Measurements from ENCODE around the gene SPRTN.

The SPRTN gene

GRCh38 chr1:231338270-231339128, at the start of gene SPRTN:
SPRTN (plus strand) TSS chr1:231338293; CDS start chr1:231338384, 91 bp downstream.
- no peak for DNase-seq (ENCODE audit: low read depth in 2 of 2)

- no peak for DNase-seq (ENCODE audit: low read depth in 2 of 2)
Observed at GRCh38 chr1:231295938-231296337, 42.2 kb upstream of the SPRTN start.

- no peak for DNase-seq (ENCODE audit: low read depth in 2 of 2)
Observed at GRCh38 chr1:231301990-231302389, 36.1 kb upstream of the SPRTN start.

GRCh38 chr1:231310391-231310934, 27.6 kb upstream of the SPRTN start:
- DNase-seq (ENCODE audit: low read depth in 2 of 2): no peak

- DNase-seq (ENCODE audit: low read depth in 2 of 2): no peak
Observed at GRCh38 chr1:231311720-231312431, 26.2 kb upstream of the SPRTN start.

- no peak for DNase-seq (ENCODE audit: low read depth in 2 of 2)
Observed at GRCh38 chr1:231312432-231312788, 25.7 kb upstream of the SPRTN start.

GRCh38 chr1:231313661-231314060, 24.4 kb upstream of the SPRTN start:
- DNase-seq (ENCODE audit: low read depth in 2 of 2): no peak

- no peak for DNase-seq (ENCODE audit: low read depth in 2 of 2)
Observed at GRCh38 chr1:231315887-231316286, 22.2 kb upstream of the SPRTN start.

GRCh38 chr1:231317306-231318014, 20.6 kb upstream of the SPRTN start:
- no peak for DNase-seq (ENCODE audit: low read depth in 2 of 2)

- DNase-seq (ENCODE audit: low read depth in 2 of 2): no peak
Observed at GRCh38 chr1:231318015-231318355, 20.1 kb upstream of the SPRTN start.

GRCh38 chr1:231318568-231318967, 19.5 kb upstream of the SPRTN start:
- DNase-seq (ENCODE audit: low read depth in 2 of 2): no peak

- DNase-seq (ENCODE audit: low read depth in 2 of 2): no peak
Observed at GRCh38 chr1:231319080-231319479, 19.0 kb upstream of the SPRTN start.

- DNase-seq (ENCODE audit: low read depth in 2 of 2): no peak
Observed at GRCh38 chr1:231322880-231323530, 15.1 kb upstream of the SPRTN start.

- no peak for DNase-seq (ENCODE audit: low read depth in 2 of 2)
Observed at GRCh38 chr1:231324660-231325059, 13.4 kb upstream of the SPRTN start.

- no peak for DNase-seq (ENCODE audit: low read depth in 2 of 2)
Observed at GRCh38 chr1:231326248-231326647, 11.8 kb upstream of the SPRTN start.

- no peak for DNase-seq (ENCODE audit: low read depth in 2 of 2)
Observed at GRCh38 chr1:231327617-231328016, 10.5 kb upstream of the SPRTN start.

- no peak for DNase-seq (ENCODE audit: low read depth in 2 of 2)
Observed at GRCh38 chr1:231329483-231329882, 8.6 kb upstream of the SPRTN start.

GRCh38 chr1:231332761-231333160, 5.3 kb upstream of the SPRTN start:
- DNase-seq (ENCODE audit: low read depth in 2 of 2): no peak

GRCh38 chr1:231334079-231334666, 3.9 kb upstream of the SPRTN start:
- DNase-seq (ENCODE audit: low read depth in 2 of 2): no peak

- no peak for DNase-seq (ENCODE audit: low read depth in 2 of 2)
Observed at GRCh38 chr1:231334952-231335351, 3.1 kb upstream of the SPRTN start.
